Loucy (cell line): Measurements from ENCODE around the gene CNKSR1.

ENCODE experiments used
- EZH2phosphoT487 ChIP-seq: fragments of 200-600 bp; IDR thresholded peaks from 2 replicates; pipeline ENCODE4 v1.6.1; 2018; ENCODE audit warnings: antibody characterized with exemption, mild to moderate bottlenecking, moderate library complexity, borderline replicate concordance
- TF ChIP-seq, protein P1 (sequence below): fragments of 200-600 bp; sonication (generic); conservative IDR thresholded peaks from 2 replicates; pipeline ENCODE4 v1.5.1; 2014; ENCODE audit warnings: mild to moderate bottlenecking, antibody characterized with exemption, low read length

DNA sequence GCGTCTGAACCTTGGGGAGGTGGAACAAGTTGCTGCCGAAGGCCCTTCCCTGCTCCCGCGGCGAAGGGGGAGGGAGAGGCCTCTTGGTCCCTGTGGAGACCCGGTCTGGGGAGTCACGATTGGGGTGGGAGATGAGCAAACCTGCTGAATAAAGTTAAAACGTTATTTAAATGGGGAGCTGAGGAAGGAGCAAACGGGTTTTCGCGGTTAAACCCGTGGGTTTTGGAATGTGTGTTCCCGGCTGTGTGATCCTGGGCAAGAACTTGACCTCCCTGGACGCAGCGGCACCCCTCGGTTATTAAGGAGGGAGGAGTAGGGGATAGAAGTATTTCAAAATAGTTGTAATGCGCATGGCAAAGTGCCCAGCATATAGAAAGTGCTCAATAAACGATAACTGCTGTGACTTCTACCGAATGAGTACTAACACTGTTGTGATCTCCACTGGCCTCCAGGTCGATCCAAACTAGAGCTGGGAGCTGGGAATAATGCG is 15.0 kb upstream of the CNKSR1 start:
- TF ChIP-seq, protein P1, sequence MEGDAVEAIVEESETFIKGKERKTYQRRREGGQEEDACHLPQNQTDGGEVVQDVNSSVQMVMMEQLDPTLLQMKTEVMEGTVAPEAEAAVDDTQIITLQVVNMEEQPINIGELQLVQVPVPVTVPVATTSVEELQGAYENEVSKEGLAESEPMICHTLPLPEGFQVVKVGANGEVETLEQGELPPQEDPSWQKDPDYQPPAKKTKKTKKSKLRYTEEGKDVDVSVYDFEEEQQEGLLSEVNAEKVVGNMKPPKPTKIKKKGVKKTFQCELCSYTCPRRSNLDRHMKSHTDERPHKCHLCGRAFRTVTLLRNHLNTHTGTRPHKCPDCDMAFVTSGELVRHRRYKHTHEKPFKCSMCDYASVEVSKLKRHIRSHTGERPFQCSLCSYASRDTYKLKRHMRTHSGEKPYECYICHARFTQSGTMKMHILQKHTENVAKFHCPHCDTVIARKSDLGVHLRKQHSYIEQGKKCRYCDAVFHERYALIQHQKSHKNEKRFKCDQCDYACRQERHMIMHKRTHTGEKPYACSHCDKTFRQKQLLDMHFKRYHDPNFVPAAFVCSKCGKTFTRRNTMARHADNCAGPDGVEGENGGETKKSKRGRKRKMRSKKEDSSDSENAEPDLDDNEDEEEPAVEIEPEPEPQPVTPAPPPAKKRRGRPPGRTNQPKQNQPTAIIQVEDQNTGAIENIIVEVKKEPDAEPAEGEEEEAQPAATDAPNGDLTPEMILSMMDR = no peak
- no peak for TF ChIP-seq EZH2phosphoT487
